Fibroblast of skin of right biceps (primary cell): ENCODE data around the gene GYS1.
A peak's percentile ranks its signal among the peaks of the same experiment; 100 is the strongest.
"Not testable (repeated sequence)": the region's sequence is repeated elsewhere in the genome, so short reads cannot be mapped to it uniquely, and the experiment has no call there.

ENCODE experiments used
- DNase-seq: peaks from one replicate; pipeline ENCODE4 v3.0.0-alpha.2; 2013

GYS1 gene

GRCh38 chr19:48993175-48994034 is at the start of gene GYS1, which contains the start of gene RUVBL2:
Gene GYS1 (minus strand): TSS chr19:48993309. CDS start chr19:48993112, 197 bp downstream.
Gene RUVBL2 (plus strand): TSS chr19:48993887. CDS start chr19:48993912, 25 bp downstream.
- peak; percentile 100 for DNase-seq

- DNase-seq, result not testable (repeated sequence)
Measured at GRCh38 chr19:49042666-49043065, 49.6 kb upstream of the GYS1 start.

GRCh38 chr19:49042177-49042576 is 49.1 kb upstream of the GYS1 start:
- DNase-seq, result peak; percentile 49

- not testable (repeated sequence) for DNase-seq
Measured at GRCh38 chr19:49039736-49040135, 46.6 kb upstream of the GYS1 start.

- DNase-seq, result peak; percentile 80
Measured at GRCh38 chr19:49038557-49039276, 45.6 kb upstream of the GYS1 start.

GRCh38 chr19:49038111-49038510 is 45.0 kb upstream of the GYS1 start:
- not testable (repeated sequence) for DNase-seq

GRCh38 chr19:49036815-49037214 is 43.7 kb upstream of the GYS1 start, which contains the start of gene CGB1:
Gene CGB1 (minus strand): TSS chr19:49036895. CDS start chr19:49036711, 184 bp downstream.
- not testable (repeated sequence) for DNase-seq

GRCh38 chr19:49031642-49032301 is 38.7 kb upstream of the GYS1 start, which contains the start of gene CGB2:
Gene CGB2 (plus strand): TSS chr19:49031890. CDS start chr19:49032096, 206 bp downstream.
- peak; percentile 28 for DNase-seq

- not testable (repeated sequence) for DNase-seq
Measured at GRCh38 chr19:49030323-49030722, 37.2 kb upstream of the GYS1 start.

GRCh38 chr19:49029749-49030148 is 36.6 kb upstream of the GYS1 start:
- peak; percentile 71 for DNase-seq

GRCh38 chr19:49028686-49029085 is 35.6 kb upstream of the GYS1 start:
- not testable (repeated sequence) for DNase-seq

GRCh38 chr19:49025599-49025998 is 32.5 kb upstream of the GYS1 start:
- DNase-seq, result peak; percentile 52

- DNase-seq, result not testable (repeated sequence)
Measured at GRCh38 chr19:49025088-49025487, 32.0 kb upstream of the GYS1 start.

- DNase-seq, result not testable (repeated sequence)
Measured at GRCh38 chr19:49024233-49024632, 31.1 kb upstream of the GYS1 start, which contains the start of gene CGB3. Gene CGB3 (minus strand): TSS chr19:49024333. CDS start chr19:49023971, 362 bp downstream.

- no peak for DNase-seq
Measured at GRCh38 chr19:49022116-49022515, 29.0 kb upstream of the GYS1 start.

GRCh38 chr19:49020931-49021895 is 28.1 kb upstream of the GYS1 start:
- peak; percentile 42 for DNase-seq

- no peak for DNase-seq
Measured at GRCh38 chr19:49020342-49020741, 27.2 kb upstream of the GYS1 start.

- peak; percentile 50 for DNase-seq
Measured at GRCh38 chr19:49019242-49019932, 26.3 kb upstream of the GYS1 start.

- peak; percentile 14 for DNase-seq
Measured at GRCh38 chr19:49018388-49019241, 25.5 kb upstream of the GYS1 start.
